ENCODE data around the gene PANK4. TPM values are rescaled to one million over a fixed set of nuclear protein-coding genes. Genes with fewer than 3 reads are reported as not detected.

The PANK4 gene
- total and polyA plus RNA-seq, 9 of the 15 experiments (the other 6 are each of a cell fraction or from before 2014, with no cell fraction given) = 0.93 to 55.6 (median 31.5) TPM

DNA sequence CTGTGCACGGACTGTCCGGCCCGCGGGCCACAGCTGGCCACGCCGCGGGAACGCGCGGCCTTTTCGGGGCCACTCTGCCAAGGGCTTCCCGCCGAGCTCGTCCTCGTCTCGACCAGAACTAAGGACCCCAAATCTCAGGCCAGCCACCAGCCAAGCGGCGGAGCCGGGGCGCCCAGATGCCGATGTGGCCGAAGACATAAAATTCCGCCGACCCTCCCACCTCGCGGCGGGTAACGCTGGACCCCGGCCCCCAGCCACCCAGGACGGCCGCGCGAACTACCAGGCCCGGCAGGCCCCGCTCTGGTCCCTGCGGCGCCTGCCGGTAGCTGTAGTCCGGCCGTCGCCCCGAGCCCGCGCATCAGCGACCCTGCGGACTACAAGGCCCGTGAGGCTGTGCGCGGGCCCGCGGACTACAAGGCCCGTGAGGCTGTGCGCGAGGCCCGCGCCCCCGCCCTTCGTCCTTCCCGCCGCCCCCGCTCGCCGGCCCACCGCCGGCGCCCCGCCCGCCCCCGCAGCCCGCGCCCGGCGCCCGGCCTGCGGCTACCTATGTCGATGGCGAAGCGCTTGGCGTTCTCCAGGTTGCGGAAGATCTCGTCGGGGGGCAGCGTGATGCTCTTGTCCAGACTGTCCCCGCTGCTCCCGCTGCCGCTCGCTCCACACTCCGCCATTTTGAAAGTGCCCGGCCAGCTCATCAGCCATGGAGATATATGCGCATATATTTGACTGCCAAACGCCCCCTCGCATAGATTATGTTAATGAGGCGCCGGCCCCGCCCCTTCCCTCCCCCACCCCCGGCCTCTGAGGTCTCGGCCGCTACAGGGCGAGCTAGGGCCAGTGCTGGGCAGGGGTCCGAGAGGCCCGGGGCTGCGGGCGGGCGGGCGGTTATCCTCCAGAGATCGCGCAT, at the start of gene PANK4 (continued):
- TF ChIP-seq, protein P1, sequence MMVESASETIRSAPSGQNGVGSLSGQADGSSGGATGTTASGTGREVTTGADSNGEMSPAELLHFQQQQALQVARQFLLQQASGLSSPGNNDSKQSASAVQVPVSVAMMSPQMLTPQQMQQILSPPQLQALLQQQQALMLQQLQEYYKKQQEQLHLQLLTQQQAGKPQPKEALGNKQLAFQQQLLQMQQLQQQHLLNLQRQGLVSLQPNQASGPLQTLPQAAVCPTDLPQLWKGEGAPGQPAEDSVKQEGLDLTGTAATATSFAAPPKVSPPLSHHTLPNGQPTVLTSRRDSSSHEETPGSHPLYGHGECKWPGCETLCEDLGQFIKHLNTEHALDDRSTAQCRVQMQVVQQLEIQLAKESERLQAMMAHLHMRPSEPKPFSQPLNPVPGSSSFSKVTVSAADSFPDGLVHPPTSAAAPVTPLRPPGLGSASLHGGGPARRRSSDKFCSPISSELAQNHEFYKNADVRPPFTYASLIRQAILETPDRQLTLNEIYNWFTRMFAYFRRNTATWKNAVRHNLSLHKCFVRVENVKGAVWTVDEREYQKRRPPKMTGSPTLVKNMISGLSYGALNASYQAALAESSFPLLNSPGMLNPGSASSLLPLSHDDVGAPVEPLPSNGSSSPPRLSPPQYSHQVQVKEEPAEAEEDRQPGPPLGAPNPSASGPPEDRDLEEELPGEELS (CRISPR knock-in tag; IDR thresholded peaks at IDR 0.05; ENCODE audit: borderline replicate concordance) = no peak
- TF ChIP-seq RCOR1 (IDR thresholded peaks at IDR 0.05; ENCODE audit: borderline replicate concordance in 1 of 2, low read depth in 2 of 2, low read length in 2 of 2) (no peak), ZNF175 (CRISPR knock-in tag; IDR thresholded peaks at IDR 0.05; ENCODE audit: low read depth) (peak; percentile 98), ZNF780A (CRISPR knock-in tag; IDR thresholded peaks at IDR 0.05) (no peak), BCOR (IDR thresholded peaks at IDR 0.05) (no peak), L3MBTL2 (IDR thresholded peaks at IDR 0.05) (peak; percentile 84), PPARD (CRISPR knock-in tag; IDR thresholded peaks at IDR 0.05) (no peak), UBTF (IDR thresholded peaks at IDR 0.05; ENCODE audit: borderline replicate concordance in 1 of 2, low read depth in 2 of 2, low read length in 2 of 2) (0 out of 4 replicates have a peak, but pooled peaks of 1 of the 2 experiments have one; percentile 39), NR2F6 (CRISPR knock-in tag; IDR thresholded peaks at IDR 0.05) (0 out of 2 replicates have a peak, but pooled peaks have one; percentile 22), ZFP36 (IDR thresholded peaks at IDR 0.05; ENCODE audit: low read depth, low read length, partially characterized antibody) (no peak), ZNF589 (CRISPR knock-in tag; IDR thresholded peaks at IDR 0.05; ENCODE audit: low read depth) (peak; percentile 96), TEAD1 (CRISPR knock-in tag; IDR thresholded peaks at IDR 0.05) (peak in 1 of 2 experiments; percentile 97; a peak in 2 of 4 replicates), TAF7 (tag; IDR thresholded peaks at IDR 0.05) (peak; percentile 39; the same call in 1 of the 2 replicates), FOXA1 (IDR thresholded peaks at IDR 0.05; ENCODE audit: borderline replicate concordance) (no peak), ZNF766 (CRISPR knock-in tag; conservative IDR thresholded peaks at IDR 0.05) (peak; percentile 100), YY1 (IDR thresholded peaks at IDR 0.05; ENCODE audit: borderline replicate concordance in 1 of 3, control insufficient read depth in 1 of 3, extremely low read depth in 1 of 3, insufficient read depth in 3 of 3, insufficient read length in 1 of 3, insufficient replicate concordance in 2 of 3, low read depth in 1 of 3, low read length in 2 of 3) (peak; percentile 90 to 97 (median 95))
- TF ChIP-seq, protein P2, sequence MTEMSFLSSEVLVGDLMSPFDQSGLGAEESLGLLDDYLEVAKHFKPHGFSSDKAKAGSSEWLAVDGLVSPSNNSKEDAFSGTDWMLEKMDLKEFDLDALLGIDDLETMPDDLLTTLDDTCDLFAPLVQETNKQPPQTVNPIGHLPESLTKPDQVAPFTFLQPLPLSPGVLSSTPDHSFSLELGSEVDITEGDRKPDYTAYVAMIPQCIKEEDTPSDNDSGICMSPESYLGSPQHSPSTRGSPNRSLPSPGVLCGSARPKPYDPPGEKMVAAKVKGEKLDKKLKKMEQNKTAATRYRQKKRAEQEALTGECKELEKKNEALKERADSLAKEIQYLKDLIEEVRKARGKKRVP (CRISPR knock-in tag; IDR thresholded peaks at IDR 0.05) = peak; percentile 87
- TF ChIP-seq, protein P3, sequence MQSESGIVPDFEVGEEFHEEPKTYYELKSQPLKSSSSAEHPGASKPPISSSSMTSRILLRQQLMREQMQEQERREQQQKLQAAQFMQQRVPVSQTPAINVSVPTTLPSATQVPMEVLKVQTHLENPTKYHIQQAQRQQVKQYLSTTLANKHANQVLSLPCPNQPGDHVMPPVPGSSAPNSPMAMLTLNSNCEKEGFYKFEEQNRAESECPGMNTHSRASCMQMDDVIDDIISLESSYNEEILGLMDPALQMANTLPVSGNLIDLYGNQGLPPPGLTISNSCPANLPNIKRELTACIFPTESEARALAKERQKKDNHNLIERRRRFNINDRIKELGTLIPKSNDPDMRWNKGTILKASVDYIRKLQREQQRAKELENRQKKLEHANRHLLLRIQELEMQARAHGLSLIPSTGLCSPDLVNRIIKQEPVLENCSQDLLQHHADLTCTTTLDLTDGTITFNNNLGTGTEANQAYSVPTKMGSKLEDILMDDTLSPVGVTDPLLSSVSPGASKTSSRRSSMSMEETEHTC (IDR thresholded peaks at IDR 0.05) = no peak
